Esophagus squamous epithelium (tissue), 4 donors: ENCODE results near the gene POLR2H.

Source experiments
- POLR2A ChIP-seq, 4 donors: fragments of 450-650 bp; IDR thresholded peaks; one replicate each; pipeline ENCODE4 v1.6.1; 2017; ENCODE audit warnings: antibody characterized with exemption in 4 of 4, mild to moderate bottlenecking in 4 of 4, moderate library complexity in 3 of 4
- TF ChIP-seq, protein P1 (sequence below), 6 experiments: fragments of 450-650 bp in 4 of 6; fragments of 200-600 bp in 2 of 6; sonication (generic) in 2 of 6; IDR thresholded peaks; one replicate each; pipeline ENCODE4 v1.5.1; 2016 to 2019; ENCODE audit warnings: antibody characterized with exemption in 6 of 6, mild to moderate bottlenecking in 4 of 6, moderate library complexity in 4 of 6

DNA sequence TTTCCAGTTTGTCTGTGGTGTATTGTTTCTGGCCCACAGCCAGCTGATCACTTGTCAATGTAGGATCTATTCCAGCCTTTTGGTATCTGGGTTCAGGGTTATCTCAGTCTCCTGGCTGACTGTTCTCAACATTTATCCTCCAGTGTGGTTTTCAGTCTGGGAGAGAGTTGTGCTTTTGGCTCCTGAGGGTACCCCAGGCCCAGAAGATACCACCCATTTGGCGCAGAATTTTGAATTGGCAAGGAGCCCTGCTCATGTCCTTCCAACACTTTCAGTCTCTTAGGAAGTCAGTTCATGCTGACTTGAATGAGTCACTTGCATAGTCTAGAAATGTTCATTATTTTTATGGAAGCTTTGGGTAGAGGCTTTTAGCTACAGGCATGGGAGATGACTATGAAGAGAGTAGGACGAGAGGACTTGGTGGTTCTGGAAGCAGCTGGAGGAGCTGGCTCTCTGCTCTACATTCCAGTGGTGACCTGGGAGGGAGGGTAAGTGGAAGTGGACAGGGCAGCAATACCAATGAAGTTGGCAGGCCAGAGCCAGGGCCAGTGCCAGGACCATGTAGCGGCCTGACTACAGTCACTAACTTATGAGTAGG is 7.2 kb downstream of the POLR2H start:
- TF ChIP-seq, protein P1, sequence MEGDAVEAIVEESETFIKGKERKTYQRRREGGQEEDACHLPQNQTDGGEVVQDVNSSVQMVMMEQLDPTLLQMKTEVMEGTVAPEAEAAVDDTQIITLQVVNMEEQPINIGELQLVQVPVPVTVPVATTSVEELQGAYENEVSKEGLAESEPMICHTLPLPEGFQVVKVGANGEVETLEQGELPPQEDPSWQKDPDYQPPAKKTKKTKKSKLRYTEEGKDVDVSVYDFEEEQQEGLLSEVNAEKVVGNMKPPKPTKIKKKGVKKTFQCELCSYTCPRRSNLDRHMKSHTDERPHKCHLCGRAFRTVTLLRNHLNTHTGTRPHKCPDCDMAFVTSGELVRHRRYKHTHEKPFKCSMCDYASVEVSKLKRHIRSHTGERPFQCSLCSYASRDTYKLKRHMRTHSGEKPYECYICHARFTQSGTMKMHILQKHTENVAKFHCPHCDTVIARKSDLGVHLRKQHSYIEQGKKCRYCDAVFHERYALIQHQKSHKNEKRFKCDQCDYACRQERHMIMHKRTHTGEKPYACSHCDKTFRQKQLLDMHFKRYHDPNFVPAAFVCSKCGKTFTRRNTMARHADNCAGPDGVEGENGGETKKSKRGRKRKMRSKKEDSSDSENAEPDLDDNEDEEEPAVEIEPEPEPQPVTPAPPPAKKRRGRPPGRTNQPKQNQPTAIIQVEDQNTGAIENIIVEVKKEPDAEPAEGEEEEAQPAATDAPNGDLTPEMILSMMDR (IDR thresholded peaks at IDR 0.05), result no peak
- TF ChIP-seq POLR2A (IDR thresholded peaks at IDR 0.05), result no peak
